Spleen (tissue), 7 donors: ENCODE results near the gene CHCHD6.

Source experiments
- POLR2A ChIP-seq, 3 donors: fragments of 450-650 bp; IDR thresholded peaks; one replicate each; pipeline ENCODE4 v1.5.1; 2017; ENCODE audit warnings: antibody characterized with exemption in 3 of 3, mild to moderate bottlenecking in 1 of 3
- POLR2AphosphoS5 ChIP-seq, 3 donors: sonication (generic); formaldehyde crosslinking; IDR thresholded peaks; one replicate each; pipeline ENCODE4 v1.5.1; 2017; ENCODE audit warnings: antibody characterized with exemption in 3 of 3
- TF ChIP-seq, protein P1 (sequence below), 11 experiments: fragments of 200-600 bp in 7 of 11; fragments of 450-650 bp in 4 of 11; sonication (generic) in 4 of 11; IDR thresholded peaks in 8 of 11; conservative IDR thresholded peaks in 3 of 11; 1 replicate in 7 of 11; 2 replicates in 4 of 11; pipeline versions ENCODE4 v1.4.0 to v1.8.0; 2016 to 2021; ENCODE audit warnings: antibody characterized with exemption in 11 of 11, inconsistent platforms in 4 of 11, mild to moderate bottlenecking in 1 of 11
- donor health status: DM: no; HTN: no; CAD: no; lungs with moderate emphysema.
- donor health status: DM: no; HTN: no; CAD: no.
- donor health status: DM: no; HTN: no; CAD: no.

DNA sequence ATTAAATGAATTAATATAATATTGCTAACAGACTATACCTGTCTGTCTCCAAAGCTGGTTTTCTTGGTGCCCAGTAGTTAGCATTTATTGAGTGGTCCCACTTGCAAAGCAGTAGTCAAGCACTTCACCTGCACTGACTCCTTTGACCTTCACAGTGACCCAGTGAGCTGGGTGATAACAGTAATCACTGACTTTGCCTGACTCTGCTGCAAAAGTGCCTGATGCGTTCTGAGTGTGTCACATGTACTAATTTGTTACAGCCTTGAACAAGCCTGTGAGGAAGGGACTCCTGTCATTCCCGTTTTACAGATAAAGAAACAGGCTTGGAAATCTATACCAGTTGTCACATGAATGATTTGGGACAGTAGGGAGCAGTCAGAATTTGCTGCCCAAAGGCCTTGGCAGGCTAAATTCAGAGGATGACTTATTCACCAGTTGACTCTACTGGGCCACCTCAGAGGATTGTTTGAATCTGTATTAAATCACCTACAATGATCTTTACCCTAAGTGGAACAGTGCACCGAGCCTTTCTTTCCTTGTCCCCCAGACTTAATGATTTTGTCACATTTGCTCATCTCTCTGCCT is 162.2 kb downstream of the CHCHD6 start:
- TF ChIP-seq, protein P1, sequence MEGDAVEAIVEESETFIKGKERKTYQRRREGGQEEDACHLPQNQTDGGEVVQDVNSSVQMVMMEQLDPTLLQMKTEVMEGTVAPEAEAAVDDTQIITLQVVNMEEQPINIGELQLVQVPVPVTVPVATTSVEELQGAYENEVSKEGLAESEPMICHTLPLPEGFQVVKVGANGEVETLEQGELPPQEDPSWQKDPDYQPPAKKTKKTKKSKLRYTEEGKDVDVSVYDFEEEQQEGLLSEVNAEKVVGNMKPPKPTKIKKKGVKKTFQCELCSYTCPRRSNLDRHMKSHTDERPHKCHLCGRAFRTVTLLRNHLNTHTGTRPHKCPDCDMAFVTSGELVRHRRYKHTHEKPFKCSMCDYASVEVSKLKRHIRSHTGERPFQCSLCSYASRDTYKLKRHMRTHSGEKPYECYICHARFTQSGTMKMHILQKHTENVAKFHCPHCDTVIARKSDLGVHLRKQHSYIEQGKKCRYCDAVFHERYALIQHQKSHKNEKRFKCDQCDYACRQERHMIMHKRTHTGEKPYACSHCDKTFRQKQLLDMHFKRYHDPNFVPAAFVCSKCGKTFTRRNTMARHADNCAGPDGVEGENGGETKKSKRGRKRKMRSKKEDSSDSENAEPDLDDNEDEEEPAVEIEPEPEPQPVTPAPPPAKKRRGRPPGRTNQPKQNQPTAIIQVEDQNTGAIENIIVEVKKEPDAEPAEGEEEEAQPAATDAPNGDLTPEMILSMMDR (IDR thresholded peaks at IDR 0.05 in 8 of 11, conservative IDR thresholded peaks at IDR 0.05 in 3 of 11), result no peak
- TF ChIP-seq POLR2A (IDR thresholded peaks at IDR 0.05), result no peak
- no peak for TF ChIP-seq POLR2AphosphoS5 (IDR thresholded peaks at IDR 0.05)
